Measurements from ENCODE around the gene DAAM1.

The DAAM1 gene

DNA sequence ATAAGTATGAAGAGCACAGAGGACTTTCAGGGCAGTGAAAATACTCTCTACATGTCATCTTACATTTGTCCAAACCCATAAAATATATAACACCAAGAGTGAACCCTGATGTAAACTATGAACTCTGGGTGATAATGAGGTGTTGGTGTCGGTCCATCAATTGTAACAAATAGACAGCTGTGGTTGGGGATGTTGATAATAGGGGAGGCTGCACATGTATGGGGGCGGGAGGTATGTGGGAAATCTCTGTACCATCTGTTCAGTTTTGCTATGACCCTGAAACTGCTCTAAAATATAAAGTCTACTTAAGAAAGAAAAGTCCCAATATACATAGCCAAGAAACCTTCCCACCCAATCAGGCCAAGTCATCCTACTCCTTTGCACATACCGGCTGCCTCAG lies 188.2 kb downstream of the DAAM1 start:
- no peak overlapping the region for H2AK5ac ChIP-seq (ENCODE audit: low read depth, low read length)
- peaks cover 0 to 4% of the 10 kb centered on the region in 2 donors for H3K4me1 ChIP-seq (ENCODE audit: control insufficient read depth in 2 of 2, insufficient read depth in 1 of 2, low read depth in 1 of 2, low read length in 2 of 2)
- WGBS, 2 donors (ENCODE audit: extremely low coverage in 2 of 2, insufficient read length in 2 of 2, insufficient replicate concordance in 1 of 2), result no CpG with 5 or more reads among the region's 3 CpGs
- no peak overlapping the region for H3K4ac ChIP-seq (ENCODE audit: low read length)
- H2BK15ac ChIP-seq (ENCODE audit: low read length), result no peak overlapping the region
- H4K8ac ChIP-seq (ENCODE audit: low read depth, low read length), result no peak overlapping the region
- no peak overlapping the region for H2BK120ac ChIP-seq (ENCODE audit: low read depth, low read length)
- no peak overlapping the region for H3K9ac ChIP-seq (ENCODE audit: low read depth, low read length, poor library complexity)
- H3K4me3 ChIP-seq (ENCODE audit: low read length in 2 of 2), result no peak overlapping the region
- H3K79me1 ChIP-seq (ENCODE audit: low read depth, low read length), result no peaks in the 10 kb centered on the region
- H2BK5ac ChIP-seq (ENCODE audit: low read length), result no peak overlapping the region
- H3K4me2 ChIP-seq (ENCODE audit: insufficient read depth, low read length, poor library complexity, severe bottlenecking), result no peak overlapping the region
- H4K91ac ChIP-seq (ENCODE audit: low read depth, low read length, poor library complexity), result no peak overlapping the region
- H3K23ac ChIP-seq (ENCODE audit: low read depth, low read length, poor library complexity), result no peak overlapping the region
- no peaks in the 10 kb centered on the region for H3K27me3 ChIP-seq (ENCODE audit: control insufficient read depth in 3 of 3, insufficient read depth in 3 of 3, low read depth in 1 of 3, low read length in 3 of 3)
- no peak for DNase-seq (ENCODE audit: low spot score)
- H2AFZ ChIP-seq (ENCODE audit: low read length), result no peak overlapping the region
- no peaks in the 10 kb centered on the region for H3K9me3 ChIP-seq (replicated peaks in 1 of 2; ENCODE audit: control insufficient read depth in 2 of 2, insufficient read depth in 1 of 2, low read depth in 1 of 2, low read length in 2 of 2)
- no peaks in the 10 kb centered on the region for H3K36me3 ChIP-seq (replicated peaks in 1 of 2; ENCODE audit: control insufficient read depth in 2 of 2, insufficient read depth in 2 of 2, low read length in 2 of 2)
- H3K27ac ChIP-seq (replicated peaks; ENCODE audit: low read length), result no peak overlapping the region
- H3K14ac ChIP-seq (ENCODE audit: low read length), result no peak overlapping the region
- H3K18ac ChIP-seq (ENCODE audit: low read length), result no peak overlapping the region
- H2BK12ac ChIP-seq (ENCODE audit: low read length), result no peak overlapping the region

DNA sequence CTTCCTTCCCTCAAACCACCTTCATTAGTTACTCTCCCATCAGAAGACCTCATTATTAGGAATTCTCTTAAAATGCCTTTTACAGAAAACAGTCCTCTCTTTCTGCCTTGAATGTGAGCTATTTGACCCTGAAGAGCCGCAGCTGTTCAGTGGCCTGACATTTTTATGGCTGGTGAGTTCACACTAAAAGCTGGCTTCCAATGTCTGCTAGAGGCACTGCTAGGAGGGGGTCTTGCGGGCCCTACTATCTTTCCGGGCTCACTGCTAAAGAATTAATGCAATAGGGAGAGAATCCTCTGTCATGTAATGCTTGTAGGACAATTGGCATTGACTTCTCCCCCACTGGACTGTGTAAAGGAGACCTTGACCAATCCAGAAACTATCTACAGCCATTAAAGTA lies 189.0 kb downstream of the DAAM1 start:
- Histone ChIP-seq H3K4ac (ENCODE audit: low read length) (no peak overlapping the region), H2BK12ac (ENCODE audit: low read length) (no peak overlapping the region), H2BK15ac (ENCODE audit: low read length) (no peak overlapping the region), H3K4me2 (ENCODE audit: insufficient read depth, low read length, poor library complexity, severe bottlenecking) (no peak overlapping the region), H2AFZ (ENCODE audit: low read length) (peak overlapping the region; percentile 50), H3K9ac (ENCODE audit: low read depth, low read length, poor library complexity) (no peak overlapping the region), H4K8ac (ENCODE audit: low read depth, low read length) (no peak overlapping the region), H3K9me3 (replicated peaks in 1 of 2; ENCODE audit: control insufficient read depth in 2 of 2, insufficient read depth in 1 of 2, low read depth in 1 of 2, low read length in 2 of 2) (no peaks in the 10 kb centered on the region), H2BK120ac (ENCODE audit: low read depth, low read length) (no peak overlapping the region), H3K4me1 (ENCODE audit: control insufficient read depth in 2 of 2, insufficient read depth in 1 of 2, low read depth in 1 of 2, low read length in 2 of 2) (peaks cover 0 to 4% of the 10 kb centered on the region in 2 donors), H2BK5ac (ENCODE audit: low read length) (no peak overlapping the region), H3K14ac (ENCODE audit: low read length) (no peak overlapping the region), H3K79me1 (ENCODE audit: low read depth, low read length) (no peaks in the 10 kb centered on the region), H3K27ac (replicated peaks; ENCODE audit: low read length) (no peak overlapping the region), H2AK5ac (ENCODE audit: low read depth, low read length) (no peak overlapping the region), H3K23ac (ENCODE audit: low read depth, low read length, poor library complexity) (no peak overlapping the region), H3K18ac (ENCODE audit: low read length) (no peak overlapping the region), H3K27me3 (ENCODE audit: control insufficient read depth in 3 of 3, insufficient read depth in 3 of 3, low read depth in 1 of 3, low read length in 3 of 3) (no peaks in the 10 kb centered on the region), H4K91ac (ENCODE audit: low read depth, low read length, poor library complexity) (no peak overlapping the region), H3K4me3 (ENCODE audit: low read length in 2 of 2) (no peak overlapping the region), H3K36me3 (replicated peaks in 1 of 2; ENCODE audit: control insufficient read depth in 2 of 2, insufficient read depth in 2 of 2, low read length in 2 of 2) (no peaks in the 10 kb centered on the region)
- no peak for DNase-seq (ENCODE audit: low spot score)
- WGBS, 2 donors (ENCODE audit: extremely low coverage in 2 of 2, insufficient read length in 2 of 2, insufficient replicate concordance in 1 of 2), result no CpG with 5 or more reads among the region's 3 CpGs

DNA sequence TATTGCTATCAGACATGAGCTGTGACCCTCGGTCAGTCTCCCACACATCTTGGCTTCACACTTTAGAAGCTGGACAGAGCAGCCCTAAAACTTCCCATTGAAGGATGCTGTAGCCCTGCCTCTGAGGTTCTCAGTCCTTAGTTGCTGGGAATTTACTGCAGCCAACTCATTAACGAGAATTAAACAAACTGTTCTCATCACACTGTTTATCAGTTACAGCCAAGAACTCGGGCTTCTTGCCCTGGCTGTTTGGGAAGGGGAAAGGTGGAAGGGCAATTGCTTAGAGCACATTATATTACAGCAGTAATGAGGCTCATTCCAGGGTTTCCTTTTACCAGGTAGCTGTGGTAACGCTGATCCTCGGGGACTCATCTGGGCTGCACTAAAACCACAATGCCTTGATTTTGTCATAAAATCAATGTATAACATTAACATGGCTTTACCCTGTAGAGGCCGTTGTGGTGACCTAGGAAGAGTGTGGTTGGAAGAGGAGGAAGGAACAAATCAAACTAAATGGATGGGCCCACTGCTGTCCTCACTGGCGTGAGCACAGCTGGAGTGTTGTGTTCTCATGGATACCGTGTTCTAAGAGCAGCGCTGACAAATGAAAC lies 189.6 kb downstream of the DAAM1 start:
- H3K79me1 ChIP-seq (ENCODE audit: low read depth, low read length), result no peaks in the 10 kb centered on the region
- H3K4me2 ChIP-seq (ENCODE audit: insufficient read depth, low read length, poor library complexity, severe bottlenecking), result no peak overlapping the region
- H2BK120ac ChIP-seq (ENCODE audit: low read depth, low read length), result no peak overlapping the region
- H3K14ac ChIP-seq (ENCODE audit: low read length), result no peak overlapping the region
- no peak for DNase-seq (ENCODE audit: low spot score)
- H4K8ac ChIP-seq (ENCODE audit: low read depth, low read length), result no peak overlapping the region
- H3K27ac ChIP-seq (replicated peaks; ENCODE audit: low read length), result no peak overlapping the region
- no peak overlapping the region for H2BK12ac ChIP-seq (ENCODE audit: low read length)
- H3K4me3 ChIP-seq (ENCODE audit: low read length in 2 of 2), result no peak overlapping the region
- no peak overlapping the region for H3K18ac ChIP-seq (ENCODE audit: low read length)
- no peaks in the 10 kb centered on the region for H3K27me3 ChIP-seq (ENCODE audit: control insufficient read depth in 3 of 3, insufficient read depth in 3 of 3, low read depth in 1 of 3, low read length in 3 of 3)
- no CpG with 5 or more reads among the region's 9 CpGs for WGBS, 2 donors (ENCODE audit: extremely low coverage in 2 of 2, insufficient read length in 2 of 2, insufficient replicate concordance in 1 of 2)
- no peaks in the 10 kb centered on the region for H3K36me3 ChIP-seq (replicated peaks in 1 of 2; ENCODE audit: control insufficient read depth in 2 of 2, insufficient read depth in 2 of 2, low read length in 2 of 2)
- H3K9me3 ChIP-seq (replicated peaks in 1 of 2; ENCODE audit: control insufficient read depth in 2 of 2, insufficient read depth in 1 of 2, low read depth in 1 of 2, low read length in 2 of 2), result peaks cover 0 to 4% of the 10 kb centered on the region in 2 donors
- H3K4ac ChIP-seq (ENCODE audit: low read length), result no peak overlapping the region
- no peak overlapping the region for H2AFZ ChIP-seq (ENCODE audit: low read length)
- H2AK5ac ChIP-seq (ENCODE audit: low read depth, low read length), result no peak overlapping the region
- no peak overlapping the region for H2BK5ac ChIP-seq (ENCODE audit: low read length)
- peaks cover 0 to 4% of the 10 kb centered on the region in 2 donors for H3K4me1 ChIP-seq (ENCODE audit: control insufficient read depth in 2 of 2, insufficient read depth in 1 of 2, low read depth in 1 of 2, low read length in 2 of 2)
- no peak overlapping the region for H3K23ac ChIP-seq (ENCODE audit: low read depth, low read length, poor library complexity)
- no peak overlapping the region for H3K9ac ChIP-seq (ENCODE audit: low read depth, low read length, poor library complexity)
- no peak overlapping the region for H4K91ac ChIP-seq (ENCODE audit: low read depth, low read length, poor library complexity)
- H2BK15ac ChIP-seq (ENCODE audit: low read length), result no peak overlapping the region

DNA sequence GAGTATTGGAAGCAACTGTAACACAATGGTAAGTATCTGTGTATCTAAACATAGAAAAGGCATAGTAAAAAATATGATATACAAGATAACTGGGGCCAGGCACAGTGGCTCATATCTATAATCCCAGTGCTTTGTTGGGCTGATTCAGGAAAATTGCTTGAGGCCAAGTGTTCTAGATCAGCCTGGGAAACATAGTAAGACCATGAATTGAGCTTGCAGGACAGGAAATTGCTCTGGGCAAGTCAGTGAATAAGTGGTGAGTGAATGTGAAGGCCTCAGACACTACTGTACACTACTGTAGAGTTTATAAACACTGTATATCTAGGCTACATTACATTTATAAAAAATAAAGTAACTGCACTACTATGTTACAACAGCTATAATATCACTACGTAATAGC lies 201.5 kb downstream of the DAAM1 start:
- H3K27ac ChIP-seq (replicated peaks; ENCODE audit: low read length), result no peak overlapping the region
- no peak overlapping the region for H2BK15ac ChIP-seq (ENCODE audit: low read length)
- no peak overlapping the region for H3K23ac ChIP-seq (ENCODE audit: low read depth, low read length, poor library complexity)
- no peaks in the 10 kb centered on the region for H3K4me1 ChIP-seq (ENCODE audit: control insufficient read depth in 2 of 2, insufficient read depth in 1 of 2, low read depth in 1 of 2, low read length in 2 of 2)
- no peak overlapping the region for H3K4me3 ChIP-seq (ENCODE audit: low read length in 2 of 2)
- no peak overlapping the region for H3K18ac ChIP-seq (ENCODE audit: low read length)
- DNase-seq (ENCODE audit: low spot score), result no peak
- no peak overlapping the region for H2BK120ac ChIP-seq (ENCODE audit: low read depth, low read length)
- WGBS, 2 donors (ENCODE audit: extremely low coverage in 2 of 2, insufficient read length in 2 of 2, insufficient replicate concordance in 1 of 2), result no CpG with 5 or more reads among the region's 1 CpG
- H4K91ac ChIP-seq (ENCODE audit: low read depth, low read length, poor library complexity), result no peak overlapping the region
- H3K9ac ChIP-seq (ENCODE audit: low read depth, low read length, poor library complexity), result no peak overlapping the region
- no peak overlapping the region for H3K4me2 ChIP-seq (ENCODE audit: insufficient read depth, low read length, poor library complexity, severe bottlenecking)
- H2AFZ ChIP-seq (ENCODE audit: low read length), result no peak overlapping the region
- H3K4ac ChIP-seq (ENCODE audit: low read length), result no peak overlapping the region
- no peak overlapping the region for H2BK5ac ChIP-seq (ENCODE audit: low read length)
- no peak overlapping the region for H4K8ac ChIP-seq (ENCODE audit: low read depth, low read length)
- H3K79me1 ChIP-seq (ENCODE audit: low read depth, low read length), result no peaks in the 10 kb centered on the region
- H3K9me3 ChIP-seq (replicated peaks in 1 of 2; ENCODE audit: control insufficient read depth in 2 of 2, insufficient read depth in 1 of 2, low read depth in 1 of 2, low read length in 2 of 2), result no peaks in the 10 kb centered on the region
- H3K36me3 ChIP-seq (replicated peaks in 1 of 2; ENCODE audit: control insufficient read depth in 2 of 2, insufficient read depth in 2 of 2, low read length in 2 of 2), result no peaks in the 10 kb centered on the region
- H3K14ac ChIP-seq (ENCODE audit: low read length), result no peak overlapping the region
- no peak overlapping the region for H2BK12ac ChIP-seq (ENCODE audit: low read length)
- H3K27me3 ChIP-seq (ENCODE audit: control insufficient read depth in 3 of 3, insufficient read depth in 3 of 3, low read depth in 1 of 3, low read length in 3 of 3), result no peaks in the 10 kb centered on the region
- H2AK5ac ChIP-seq (ENCODE audit: low read depth, low read length), result no peak overlapping the region
